Sigmoid colon (tissue), 7 donors: ENCODE data around the gene ARHGAP27. TPM values are rescaled to one million over a fixed set of nuclear protein-coding genes. Genes with fewer than 3 reads are reported as not detected.
A peak's percentile ranks its signal among the peaks of the same experiment; 100 is the strongest.

Source experiments
- DNase-seq: peaks from one replicate; pipeline ENCODE4 v3.0.0-alpha.2; 2019
- H3K27ac ChIP-seq, 4 donors: fragments of 200-600 bp; sonication (generic); one replicate each; pipeline ENCODE4 v1.5.1; 2016 to 2019; ENCODE audit warnings: mild to moderate bottlenecking in 1 of 4
- H3K27me3 ChIP-seq, 3 donors: fragments of 200-600 bp; sonication (generic); one replicate each; pipeline ENCODE4 v1.5.1; 2019; ENCODE audit warnings: mild to moderate bottlenecking in 1 of 3
- H3K36me3 ChIP-seq, 4 donors: fragments of 200-600 bp; sonication (generic); one replicate each; pipeline ENCODE4 v1.5.1; 2016 to 2019
- H3K4me1 ChIP-seq, 4 donors: fragments of 200-600 bp; sonication (generic); one replicate each; pipeline ENCODE4 v1.5.1; 2017 to 2019
- H3K4me3 ChIP-seq, 4 donors: fragments of 200-600 bp; sonication (generic); one replicate each; pipeline ENCODE4 v1.5.1; 2017 to 2019; ENCODE audit warnings: mild to moderate bottlenecking in 2 of 4, moderate library complexity in 1 of 4
- H3K9me3 ChIP-seq, 4 donors: fragments of 200-600 bp in 3 of 4; sonication (generic) in 3 of 4; one replicate each; pipeline versions ENCODE4 v1.5.1 to v1.6.1; 2013 to 2019
- EP300 ChIP-seq, 4 donors: sonication (generic); formaldehyde crosslinking; IDR thresholded peaks; one replicate each; pipeline ENCODE4 v1.6.1; 2017; ENCODE audit warnings: antibody characterized with exemption in 4 of 4
- POLR2A ChIP-seq, 2 donors: fragments of 450-650 bp; IDR thresholded peaks; one replicate each; pipeline ENCODE4 v1.6.1; 2016; ENCODE audit warnings: antibody characterized with exemption in 2 of 2, mild to moderate bottlenecking in 2 of 2, moderate library complexity in 2 of 2
- POLR2AphosphoS5 ChIP-seq, 4 donors: sonication (generic); formaldehyde crosslinking; IDR thresholded peaks; one replicate each; pipeline ENCODE4 v1.6.1; 2017; ENCODE audit warnings: antibody characterized with exemption in 4 of 4
- WGBS, 2 donors: extraction: QIAGEN DNeasy Blood & Tissue Kit; methylation state at CpG; one replicate each; pipeline ENCODE4 v1.1.7; 2013; 5-methylcytosine and 5-hydroxymethylcytosine counted together
- intact Hi-C: fragments of 100-400 bp; cut with DNase I; formaldehyde crosslinking; loops from one replicate; pipeline ENCODE4 v1.15.1; 2023
- polyA plus RNA-seq, 3 donors: library from polyadenylated mRNA; stranded (reverse); fragments of 200-250 nt; gene quantifications; one replicate each; pipeline ENCODE4 v1.2.3, GENCODE V29; 2013
- total RNA-seq, 4 donors: library from RNA; depleted of rRNA; stranded (reverse); fragments of >200 nt; gene quantifications; one replicate each; pipeline ENCODE4 v1.1.0, GENCODE V29; 2016
- TF ChIP-seq, protein P1 (sequence below), 4 experiments: fragments of 450-650 bp in 3 of 4; fragments of 200-600 bp in 1 of 4; IDR thresholded peaks; one replicate each; pipeline ENCODE4 v1.5.1; 2016 to 2019; ENCODE audit warnings: antibody characterized with exemption in 4 of 4, mild to moderate bottlenecking in 3 of 4, moderate library complexity in 2 of 4
- donor health status: healthy with polysubstance abuse.
- donor health status: Bipolar disorder and iron deficiency.
- donor health status: healthy.

Gene ARHGAP27
- total and polyA plus RNA-seq, 7 donors, result 9.1 to 144 (median 16.6) TPM

DNA sequence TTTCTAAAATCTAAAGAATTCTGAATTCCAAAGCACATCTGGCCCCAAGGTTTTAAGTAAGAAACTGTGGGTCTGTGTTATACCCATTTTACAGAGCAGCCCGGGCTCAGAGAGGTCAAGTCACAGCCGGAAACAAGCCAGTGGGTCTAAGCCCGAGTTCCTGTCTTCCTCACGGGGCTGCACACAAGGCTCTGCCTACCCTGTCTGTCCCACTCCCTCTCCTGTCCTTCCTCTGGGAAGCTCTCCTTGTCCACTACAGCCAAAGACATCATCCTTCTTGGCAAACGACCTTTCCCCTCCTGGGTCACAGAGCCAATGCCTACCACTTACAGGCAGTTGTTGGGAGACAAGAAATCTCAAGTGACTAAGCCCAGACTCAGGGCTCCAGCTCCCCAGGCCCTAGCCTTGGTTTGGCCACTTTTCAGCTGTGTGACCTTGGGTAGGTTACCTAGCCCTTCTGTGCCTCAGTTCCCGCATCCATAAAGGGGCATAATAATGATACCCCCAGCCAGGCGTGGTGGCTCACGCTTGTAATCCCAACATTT, 60.3 kb downstream of the ARHGAP27 start:
- TF ChIP-seq EP300 (IDR thresholded peaks at IDR 0.05) (no peak), POLR2AphosphoS5 (IDR thresholded peaks at IDR 0.05) (no peak), POLR2A (IDR thresholded peaks at IDR 0.05) (no peak)
- TF ChIP-seq, protein P1, sequence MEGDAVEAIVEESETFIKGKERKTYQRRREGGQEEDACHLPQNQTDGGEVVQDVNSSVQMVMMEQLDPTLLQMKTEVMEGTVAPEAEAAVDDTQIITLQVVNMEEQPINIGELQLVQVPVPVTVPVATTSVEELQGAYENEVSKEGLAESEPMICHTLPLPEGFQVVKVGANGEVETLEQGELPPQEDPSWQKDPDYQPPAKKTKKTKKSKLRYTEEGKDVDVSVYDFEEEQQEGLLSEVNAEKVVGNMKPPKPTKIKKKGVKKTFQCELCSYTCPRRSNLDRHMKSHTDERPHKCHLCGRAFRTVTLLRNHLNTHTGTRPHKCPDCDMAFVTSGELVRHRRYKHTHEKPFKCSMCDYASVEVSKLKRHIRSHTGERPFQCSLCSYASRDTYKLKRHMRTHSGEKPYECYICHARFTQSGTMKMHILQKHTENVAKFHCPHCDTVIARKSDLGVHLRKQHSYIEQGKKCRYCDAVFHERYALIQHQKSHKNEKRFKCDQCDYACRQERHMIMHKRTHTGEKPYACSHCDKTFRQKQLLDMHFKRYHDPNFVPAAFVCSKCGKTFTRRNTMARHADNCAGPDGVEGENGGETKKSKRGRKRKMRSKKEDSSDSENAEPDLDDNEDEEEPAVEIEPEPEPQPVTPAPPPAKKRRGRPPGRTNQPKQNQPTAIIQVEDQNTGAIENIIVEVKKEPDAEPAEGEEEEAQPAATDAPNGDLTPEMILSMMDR (IDR thresholded peaks at IDR 0.05), result no peak
- intact Hi-C loops, result no loop called here
- peak overlapping the region; percentile 80 to 88 (median 85) for H3K27ac ChIP-seq
- peak; percentile 42 for DNase-seq
- no peaks in the 10 kb centered on the region for H3K36me3 ChIP-seq
- H3K9me3 ChIP-seq, result no peaks in the 10 kb centered on the region
- H3K4me1 ChIP-seq, result peaks cover 0 to 33% (median 26%) of the 10 kb centered on the region in 4 donors
- no peaks in the 10 kb centered on the region for H3K27me3 ChIP-seq
- H3K4me3 ChIP-seq, result peak overlapping the region in 1 of 4 donors; percentile 45
- WGBS, 2 donors, result 92 to 93% methylated on average over 8 of the region's 8 CpGs

DNA sequence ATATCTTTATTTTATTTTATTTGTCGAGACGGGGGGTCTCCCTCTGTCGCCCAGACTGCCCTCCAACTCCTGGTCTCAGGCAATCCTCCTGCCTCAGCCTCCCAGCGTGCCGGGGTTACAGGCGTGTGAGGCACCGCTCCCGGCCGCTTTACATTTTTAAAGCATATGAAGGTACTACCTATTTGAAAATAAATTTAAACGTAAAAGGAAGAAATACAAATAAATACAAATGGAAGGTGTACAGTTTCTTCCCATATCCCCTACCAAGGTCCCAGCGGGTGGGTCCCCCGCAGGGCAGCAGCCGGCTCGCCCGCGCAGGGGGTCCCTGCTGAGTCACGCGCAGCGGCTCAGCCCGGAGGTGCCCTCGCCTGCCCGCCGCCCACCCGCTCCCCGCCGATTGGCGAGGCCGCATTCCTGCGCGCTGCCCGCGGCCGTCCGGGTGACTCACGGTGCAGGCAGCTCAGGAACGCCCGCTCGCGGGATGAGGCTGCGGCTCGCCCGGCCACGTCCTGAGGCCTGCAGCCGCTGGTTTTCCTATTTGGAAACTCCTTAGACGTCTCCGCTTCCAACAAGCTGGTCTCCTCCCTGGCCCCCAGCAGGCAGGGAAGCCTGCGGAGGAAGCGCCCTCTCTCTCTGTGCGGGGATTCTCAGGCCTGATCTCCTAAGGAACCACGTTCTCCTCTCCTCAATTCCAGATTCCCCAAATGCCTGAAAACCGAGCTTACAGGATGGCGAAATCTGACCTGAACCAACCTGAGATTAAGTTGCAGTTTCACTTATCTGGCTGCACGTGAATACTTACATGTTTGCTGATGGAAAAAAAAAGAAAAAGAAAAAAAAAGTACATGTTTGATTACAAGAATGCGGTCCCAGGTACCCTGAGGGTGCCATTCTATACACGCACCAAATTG, 61.0 kb downstream of the ARHGAP27 start:
- peak in 3 of 4 donors; percentile 47 to 82 (median 67) for TF ChIP-seq POLR2AphosphoS5 (IDR thresholded peaks at IDR 0.05)
- no peak for TF ChIP-seq EP300 (IDR thresholded peaks at IDR 0.05)
- TF ChIP-seq POLR2A (IDR thresholded peaks at IDR 0.05), result peak in 1 of 2 donors; percentile 35
- TF ChIP-seq, protein P1 (IDR thresholded peaks at IDR 0.05), result no peak
- Histone ChIP-seq H3K27me3 (no peaks in the 10 kb centered on the region), H3K27ac (peak overlapping the region; percentile 80 to 88 (median 85)), H3K9me3 (no peaks in the 10 kb centered on the region), H3K4me1 (peaks cover 0 to 33% (median 26%) of the 10 kb centered on the region in 4 donors), H3K36me3 (no peaks in the 10 kb centered on the region), H3K4me3 (peak overlapping the region in 3 of 4 donors; percentile 34 to 45 (median 42))
- intact Hi-C loops, result loop anchor here (2.0 kb wide), 1 partner anchor 51 kb away; no protein-coding TSS in a partner anchor
- 24 to 25% methylated on average over 55 of the region's 55 CpGs for WGBS, 2 donors
- DNase-seq, result peak; percentile 90

DNA sequence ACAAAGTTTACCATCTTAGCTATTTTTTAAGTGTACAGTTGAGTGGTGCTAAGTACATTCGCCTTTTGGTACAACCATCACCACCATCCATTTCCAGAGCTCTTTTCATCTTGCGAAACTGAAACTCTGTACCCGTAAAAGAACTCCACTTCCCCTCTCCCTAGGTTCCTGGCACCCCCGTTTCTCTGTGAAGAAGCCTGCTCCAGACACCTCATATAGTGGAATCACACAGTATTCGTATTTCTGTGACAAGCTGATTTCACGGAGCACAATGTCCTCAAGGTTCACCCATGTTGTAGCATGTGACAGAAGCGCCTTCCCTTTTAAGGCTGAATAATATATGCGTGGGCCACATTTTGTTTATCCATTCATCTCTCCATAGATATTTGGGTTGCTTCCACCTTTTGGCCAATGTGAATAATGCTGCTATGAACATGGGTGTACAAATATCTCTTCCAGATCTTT, 61.7 kb downstream of the ARHGAP27 start:
- TF ChIP-seq POLR2A (IDR thresholded peaks at IDR 0.05) (no peak), POLR2AphosphoS5 (IDR thresholded peaks at IDR 0.05) (no peak), EP300 (IDR thresholded peaks at IDR 0.05) (no peak)
- TF ChIP-seq, protein P1 (IDR thresholded peaks at IDR 0.05), result no peak
- H3K4me3 ChIP-seq, result peak overlapping the region in 2 of 4 donors; percentile 42 to 45
- H3K9me3 ChIP-seq, result no peaks in the 10 kb centered on the region
- no peaks in the 10 kb centered on the region for H3K36me3 ChIP-seq
- intact Hi-C loops, result loop anchor here (2.0 kb wide), 1 partner anchor 50 kb away; no protein-coding TSS in a partner anchor
- peak overlapping the region; percentile 80 to 88 (median 85) for H3K27ac ChIP-seq
- DNase-seq, result peak; percentile 6
- WGBS, 2 donors, result 77 to 88% methylated on average over 8 of the region's 8 CpGs
- no peaks in the 10 kb centered on the region for H3K27me3 ChIP-seq
- H3K4me1 ChIP-seq, result peaks cover 0 to 33% (median 26%) of the 10 kb centered on the region in 4 donors

DNA sequence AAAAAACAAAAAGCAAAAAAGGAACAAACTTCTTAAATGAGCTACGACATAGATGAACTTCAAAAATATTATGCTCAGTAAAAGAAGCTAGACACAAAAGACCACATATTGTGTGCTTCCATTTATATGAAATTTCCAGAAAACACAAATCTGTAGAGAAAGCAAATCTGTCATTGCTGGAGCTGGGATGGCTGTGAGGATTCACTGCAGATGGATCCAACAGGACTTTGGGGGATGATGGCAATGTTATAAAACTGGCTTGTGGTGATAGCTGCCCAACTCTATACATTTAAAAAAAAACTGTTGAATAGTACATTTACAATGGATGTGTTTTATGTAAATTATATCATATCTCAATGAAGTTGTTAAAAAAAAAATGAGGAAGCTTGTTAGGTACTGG, 63.2 kb downstream of the ARHGAP27 start:
- no peaks in the 10 kb centered on the region for H3K36me3 ChIP-seq
- H3K4me1 ChIP-seq, result peaks cover 0 to 31% (median 26%) of the 10 kb centered on the region in 4 donors
- no peak for DNase-seq
- H3K27me3 ChIP-seq, result no peaks in the 10 kb centered on the region
- TF ChIP-seq EP300 (IDR thresholded peaks at IDR 0.05) (no peak), POLR2AphosphoS5 (IDR thresholded peaks at IDR 0.05) (no peak), POLR2A (IDR thresholded peaks at IDR 0.05) (no peak)
- TF ChIP-seq, protein P1 (IDR thresholded peaks at IDR 0.05), result no peak
- H3K27ac ChIP-seq, result peak overlapping the region in 1 of 4 donors; percentile 25
- H3K9me3 ChIP-seq, result no peaks in the 10 kb centered on the region
- intact Hi-C loops, result no loop called here
- H3K4me3 ChIP-seq, result no peak overlapping the region
- WGBS, 2 donors, result 87 to 93% methylated on average over 1 of the region's 1 CpG
